Upper lobe of right lung (tissue), 1 donor: ENCODE measurements around the gene BLNK. TPM values are rescaled to one million over a fixed set of nuclear protein-coding genes. Genes with fewer than 3 reads are reported as not detected.
A peak's percentile ranks its signal among the peaks of the same experiment; 100 is the strongest.

ENCODE experiments used
- ATAC-seq: fragments of 200-7000 bp; cut with Tn5 transposase; one replicate; pipeline ENCODE4 v1.9.1; 2020; ENCODE audit warnings: mild to moderate bottlenecking, moderate library complexity
- DNase-seq: peaks from one replicate; pipeline ENCODE4 v3.0.0-alpha.2; 2020
- H3K27ac ChIP-seq: fragments of 200-600 bp; one replicate; pipeline ENCODE4 v1.8.0; 2022
- H3K27me3 ChIP-seq: fragments of 200-600 bp; one replicate; pipeline ENCODE4 v1.8.0; 2022; ENCODE audit warnings: mild to moderate bottlenecking
- H3K36me3 ChIP-seq: fragments of 200-600 bp; one replicate; pipeline ENCODE4 v1.8.0; 2022
- H3K4me1 ChIP-seq: fragments of 200-600 bp; one replicate; pipeline ENCODE4 v1.8.0; 2022
- H3K4me3 ChIP-seq: fragments of 200-600 bp; one replicate; pipeline ENCODE4 v1.8.0; 2022; ENCODE audit warnings: mild to moderate bottlenecking
- H3K9me3 ChIP-seq: fragments of 200-600 bp; one replicate; pipeline ENCODE4 v1.8.0; 2022
- CTCF ChIP-seq: fragments of 200-600 bp; IDR thresholded peaks from one replicate; pipeline ENCODE4 v1.8.0; 2022; ENCODE audit warnings: antibody characterized with exemption
- intact Hi-C: fragments of 100-400 bp; cut with DNase I; formaldehyde crosslinking; loops from one replicate; pipeline ENCODE4 v1.11.0; 2022
- long read RNA-seq: library from polyadenylated mRNA; unstranded; transcript quantifications from one replicate; pipeline ENCODE4 v2.0.0, GENCODE V29; 2021
- total RNA-seq: library from RNA; stranded (reverse); fragmentation: NEBNext Ultra II Directional; extraction: Animal tissue kit (Norgen Biotek cat#: 25700); gene quantifications from one replicate; pipeline ENCODE4 v1.2.1, GENCODE V29; 2021
- donor health status: DM: no; HTN: yes; CAD: no; lungs with severe emphysema.

BLNK gene
- total RNA-seq: 8.8 TPM
- long read RNA-seq, transcript BLNK-201 (17 exons, 1,784 nt): major isoform, 5 of 10 reads
- long read RNA-seq, partial matches to known transcripts: 2 of 10 reads
- long read RNA-seq, other reads (novel, unspliced or antisense): 1 of 10 reads

GRCh38 chr10:96271016-96271815 is at the start of gene BLNK:
BLNK (minus strand) TSS chr10:96271569; CDS start chr10:96271398, 171 bp downstream.
- no peaks in the 10 kb centered on the region for H3K27me3 ChIP-seq
- peak; percentile 95 for ATAC-seq
- DNase-seq: peak; percentile 85
- peaks cover 36% of the 10 kb centered on the region for H3K4me1 ChIP-seq
- H3K27ac ChIP-seq: peak within 1 kb of the TSS; percentile 83
- intact Hi-C loops: no loop called here
- no peak for TF ChIP-seq CTCF
- peak within 1 kb of the TSS; percentile 41 for H3K4me3 ChIP-seq
- no peaks in the 10 kb centered on the region for H3K9me3 ChIP-seq
- H3K36me3 ChIP-seq: no peaks in the 10 kb centered on the region

- Histone ChIP-seq H3K4me1 (no peaks in the 10 kb centered on the region), H3K27me3 (no peaks in the 10 kb centered on the region), H3K9me3 (no peaks in the 10 kb centered on the region), H3K36me3 (no peaks in the 10 kb centered on the region), H3K27ac (no peak overlapping the region), H3K4me3 (no peak overlapping the region)
- intact Hi-C loops: no loop called here
- no peak for TF ChIP-seq CTCF
- no peak for ATAC-seq
- no peak for DNase-seq
Measured at GRCh38 chr10:96319754-96320474, 48.5 kb upstream of the BLNK start.

- no peak overlapping the region for H3K4me3 ChIP-seq
- DNase-seq (no peak), ATAC-seq (no peak)
- intact Hi-C loops: no loop called here
- H3K27me3 ChIP-seq: no peaks in the 10 kb centered on the region
- no peaks in the 10 kb centered on the region for H3K4me1 ChIP-seq
- H3K36me3 ChIP-seq: no peaks in the 10 kb centered on the region
- no peak for TF ChIP-seq CTCF
- H3K9me3 ChIP-seq: no peaks in the 10 kb centered on the region
- no peak overlapping the region for H3K27ac ChIP-seq
Measured at GRCh38 chr10:96317067-96317833, 45.9 kb upstream of the BLNK start.

- H3K27ac ChIP-seq: no peak overlapping the region
- no peak for DNase-seq
- H3K4me3 ChIP-seq: no peak overlapping the region
- intact Hi-C loops: no loop called here
- H3K27me3 ChIP-seq: no peaks in the 10 kb centered on the region
- peaks cover 5% of the 10 kb centered on the region for H3K4me1 ChIP-seq
- TF ChIP-seq CTCF: no peak
- ATAC-seq: no peak
- no peaks in the 10 kb centered on the region for H3K36me3 ChIP-seq
- no peaks in the 10 kb centered on the region for H3K9me3 ChIP-seq
Measured at GRCh38 chr10:96313344-96313743, 42.0 kb upstream of the BLNK start.

GRCh38 chr10:96311180-96311715 is 39.9 kb upstream of the BLNK start:
- peaks cover 3% of the 10 kb centered on the region for H3K27me3 ChIP-seq
- no peak overlapping the region for H3K27ac ChIP-seq
- H3K4me1 ChIP-seq: peaks cover 12% of the 10 kb centered on the region
- DNase-seq: no peak
- H3K4me3 ChIP-seq: no peak overlapping the region
- H3K9me3 ChIP-seq: no peaks in the 10 kb centered on the region
- ATAC-seq: no peak
- TF ChIP-seq CTCF: no peak
- intact Hi-C loops: no loop called here
- no peaks in the 10 kb centered on the region for H3K36me3 ChIP-seq
